ENCODE measurements around the gene TFF3.

DNA sequence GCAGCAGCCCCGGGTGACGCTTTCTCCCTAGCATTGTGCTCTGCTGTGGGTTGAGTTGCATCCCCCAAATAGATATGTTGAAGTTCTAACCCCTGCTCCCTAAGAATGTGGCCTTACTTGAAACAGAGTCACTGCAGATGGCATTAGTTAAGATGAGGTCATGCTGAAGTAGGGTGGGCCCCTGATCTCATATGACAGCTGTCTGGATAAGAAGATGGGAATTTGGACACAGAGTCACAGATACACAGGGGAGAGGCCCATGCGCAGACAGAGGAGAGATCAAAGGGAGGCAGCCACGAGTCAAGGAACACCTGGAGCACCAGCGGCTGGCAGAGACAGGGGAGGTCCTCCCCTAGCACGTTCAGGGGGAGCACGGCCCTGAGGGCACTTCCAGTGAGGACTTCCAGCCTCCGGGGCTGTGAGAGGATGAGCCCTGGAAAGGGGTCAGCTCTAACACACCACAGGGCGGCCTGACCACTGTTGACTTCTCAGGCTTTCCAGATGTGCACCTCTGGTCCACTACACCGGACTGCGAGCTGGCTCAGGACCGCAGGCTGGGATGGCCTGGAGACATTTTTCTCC lies 49.9 kb downstream of the TFF3 start:
- TF ChIP-seq POLR2A (IDR thresholded peaks at IDR 0.05), result no peak
- TF ChIP-seq, protein P1, sequence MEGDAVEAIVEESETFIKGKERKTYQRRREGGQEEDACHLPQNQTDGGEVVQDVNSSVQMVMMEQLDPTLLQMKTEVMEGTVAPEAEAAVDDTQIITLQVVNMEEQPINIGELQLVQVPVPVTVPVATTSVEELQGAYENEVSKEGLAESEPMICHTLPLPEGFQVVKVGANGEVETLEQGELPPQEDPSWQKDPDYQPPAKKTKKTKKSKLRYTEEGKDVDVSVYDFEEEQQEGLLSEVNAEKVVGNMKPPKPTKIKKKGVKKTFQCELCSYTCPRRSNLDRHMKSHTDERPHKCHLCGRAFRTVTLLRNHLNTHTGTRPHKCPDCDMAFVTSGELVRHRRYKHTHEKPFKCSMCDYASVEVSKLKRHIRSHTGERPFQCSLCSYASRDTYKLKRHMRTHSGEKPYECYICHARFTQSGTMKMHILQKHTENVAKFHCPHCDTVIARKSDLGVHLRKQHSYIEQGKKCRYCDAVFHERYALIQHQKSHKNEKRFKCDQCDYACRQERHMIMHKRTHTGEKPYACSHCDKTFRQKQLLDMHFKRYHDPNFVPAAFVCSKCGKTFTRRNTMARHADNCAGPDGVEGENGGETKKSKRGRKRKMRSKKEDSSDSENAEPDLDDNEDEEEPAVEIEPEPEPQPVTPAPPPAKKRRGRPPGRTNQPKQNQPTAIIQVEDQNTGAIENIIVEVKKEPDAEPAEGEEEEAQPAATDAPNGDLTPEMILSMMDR (IDR thresholded peaks at IDR 0.05), result no peak
